Measurements from ENCODE around the gene HPX.

Gene HPX

GRCh38 chr11:6442441-6442840 lies 1.7 kb upstream of the HPX start:
- TF ChIP-seq REST (IDR thresholded peaks at IDR 0.05; ENCODE audit: insufficient replicate concordance, low read depth): no peak
- no peak for TF ChIP-seq CTCF (IDR thresholded peaks at IDR 0.05; ENCODE audit: insufficient read depth, low read length)
- TF ChIP-seq SPI1 (IDR thresholded peaks at IDR 0.05; ENCODE audit: borderline replicate concordance, low read depth): no peak
- no peak for TF ChIP-seq POLR2AphosphoS5 (IDR thresholded peaks at IDR 0.05; ENCODE audit: low read depth)
- no peak for TF ChIP-seq GABPA (IDR thresholded peaks at IDR 0.05; ENCODE audit: low read depth)
- Histone ChIP-seq H3K4me3 (replicated peaks; ENCODE audit: insufficient read depth, low read length) (no peak overlapping the region), H3K27ac (replicated peaks) (no peak overlapping the region), H3K27me3 (ENCODE audit: insufficient read depth, poor library complexity, severe bottlenecking) (no peaks in the 10 kb centered on the region)
- no peak for DNase-seq (ENCODE audit: low read depth in 1 of 2, low spot score in 1 of 2)

- no peak overlapping the region for H3K27ac ChIP-seq (replicated peaks)
- no peaks in the 10 kb centered on the region for H3K27me3 ChIP-seq (ENCODE audit: insufficient read depth, poor library complexity, severe bottlenecking)
- DNase-seq (ENCODE audit: low read depth in 1 of 2, low spot score in 1 of 2): peak; percentile 52 to 72
- no peak for TF ChIP-seq POLR2AphosphoS5 (IDR thresholded peaks at IDR 0.05; ENCODE audit: low read depth)
- TF ChIP-seq CTCF (IDR thresholded peaks at IDR 0.05; ENCODE audit: insufficient read depth, low read length): peak; percentile 51
- TF ChIP-seq SPI1 (IDR thresholded peaks at IDR 0.05; ENCODE audit: borderline replicate concordance, low read depth): peak; percentile 17; the same call in 1 of the 2 replicates
- H3K4me3 ChIP-seq (replicated peaks; ENCODE audit: insufficient read depth, low read length): no peak overlapping the region
These were observed 1.7 kb downstream of the HPX start for GRCh38 chr11:6438979-6439571.

GRCh38 chr11:6437993-6438392 lies 2.8 kb downstream of the HPX start:
- Histone ChIP-seq H3K27me3 (ENCODE audit: insufficient read depth, poor library complexity, severe bottlenecking) (no peaks in the 10 kb centered on the region), H3K27ac (replicated peaks) (no peak overlapping the region), H3K4me3 (replicated peaks; ENCODE audit: insufficient read depth, low read length) (no peak overlapping the region)
- DNase-seq (ENCODE audit: low read depth in 1 of 2, low spot score in 1 of 2): peak in 1 of 2 experiments; percentile 68
- TF ChIP-seq SPI1 (IDR thresholded peaks at IDR 0.05; ENCODE audit: borderline replicate concordance, low read depth) (peak; percentile 92), CTCF (IDR thresholded peaks at IDR 0.05; ENCODE audit: insufficient read depth, low read length) (no peak), POLR2AphosphoS5 (IDR thresholded peaks at IDR 0.05; ENCODE audit: low read depth) (no peak)

- no peak for TF ChIP-seq CTCF (IDR thresholded peaks at IDR 0.05; ENCODE audit: insufficient read depth, low read length)
- TF ChIP-seq GABPA (IDR thresholded peaks at IDR 0.05; ENCODE audit: low read depth): no peak
- TF ChIP-seq REST (IDR thresholded peaks at IDR 0.05; ENCODE audit: insufficient replicate concordance, low read depth): no peak
- no peak for TF ChIP-seq POLR2AphosphoS5 (IDR thresholded peaks at IDR 0.05; ENCODE audit: low read depth)
- no peak for TF ChIP-seq SPI1 (IDR thresholded peaks at IDR 0.05; ENCODE audit: borderline replicate concordance, low read depth)
These were observed 3.4 kb downstream of the HPX start for GRCh38 chr11:6437423-6437822.

More at GRCh38 chr11:6437423-6437822, 3.4 kb downstream of the HPX start:
- no peak overlapping the region for H3K4me3 ChIP-seq (replicated peaks; ENCODE audit: insufficient read depth, low read length)
- no peak overlapping the region for H3K27ac ChIP-seq (replicated peaks)
- DNase-seq (ENCODE audit: low read depth in 1 of 2, low spot score in 1 of 2): no peak
- H3K27me3 ChIP-seq (ENCODE audit: insufficient read depth, poor library complexity, severe bottlenecking): no peaks in the 10 kb centered on the region
